CD14-positive monocyte (primary cell): ENCODE data around the gene THOC5. TPM values are rescaled to one million over a fixed set of nuclear protein-coding genes. Genes with fewer than 3 reads are reported as not detected.
"Not testable (repeated sequence)": the region's sequence is repeated elsewhere in the genome, so short reads cannot be mapped to it uniquely, and the experiment has no call there.

ENCODE experiments used
- DNase-seq, 3 donors: peaks; one replicate each; pipeline ENCODE4 v3.0.0-alpha.2; 2011 to 2022
- H2AFZ ChIP-seq: 2 replicates; pipeline ENCODE4 v1.6.0; 2012; ENCODE audit warnings: mild to moderate bottlenecking, low read depth, low read length, inconsistent platforms; ENCODE audit not compliant: insufficient read depth, poor library complexity, severe bottlenecking
- H3K27ac ChIP-seq, 2 donors: 1 replicate in 1 of 2; 2 replicates in 1 of 2; pipeline ENCODE4 v1.5.1; 2012 to 2013; ENCODE audit warnings: low read length in 2 of 2, control low read depth in 1 of 2, inconsistent platforms in 1 of 2, low read depth in 1 of 2, mild to moderate bottlenecking in 1 of 2
- H3K27me3 ChIP-seq, 2 donors: one replicate each; pipeline versions ENCODE4 v1.6.0 to v1.6.1; 2011 to 2013; ENCODE audit warnings: low read length in 2 of 2; ENCODE audit not compliant: control insufficient read depth in 2 of 2, insufficient read depth in 2 of 2
- H3K36me3 ChIP-seq, 2 donors: replicated peaks in 1 of 2; 1 replicate in 1 of 2; 2 replicates in 1 of 2; pipeline versions ENCODE4 v1.5.1 to v1.6.1; 2012 to 2013; ENCODE audit warnings: low read length in 2 of 2, control low read depth in 1 of 2, inconsistent platforms in 1 of 2, mild to moderate bottlenecking in 1 of 2; ENCODE audit not compliant: insufficient read depth in 2 of 2, control insufficient read depth in 1 of 2
- H3K4me1 ChIP-seq, 2 donors: 1 replicate in 1 of 2; 2 replicates in 1 of 2; pipeline versions ENCODE4 v1.5.1 to v1.6.1; 2012 to 2013; ENCODE audit warnings: low read length in 2 of 2, control low read depth in 1 of 2, inconsistent platforms in 1 of 2, mild to moderate bottlenecking in 1 of 2, moderate library complexity in 1 of 2; ENCODE audit not compliant: insufficient read depth in 2 of 2, control insufficient read depth in 1 of 2
- H3K4me2 ChIP-seq: replicated peaks from 2 replicates; pipeline ENCODE3; 2012; ENCODE audit warnings: low read length, moderate library complexity, mild to moderate bottlenecking; ENCODE audit not compliant: poor library complexity, severe bottlenecking; ENCODE audit errors: extremely low read depth
- H3K4me3 ChIP-seq, 3 experiments: fragments of 200-600 bp in 1 of 3; sonication (generic) in 1 of 3; replicated peaks in 1 of 3; 1 replicate in 2 of 3; 2 replicates in 1 of 3; pipeline ENCODE4 v1.5.1; 2011 to 2013; ENCODE audit warnings: low read length in 3 of 3, mild to moderate bottlenecking in 3 of 3, control low read depth in 2 of 3, low read depth in 2 of 3, inconsistent platforms in 1 of 3, moderate library complexity in 1 of 3
- H3K79me2 ChIP-seq: 2 replicates; pipeline ENCODE4 v1.6.0; 2012; ENCODE audit warnings: mild to moderate bottlenecking, control low read depth, inconsistent platforms, low read length, moderate library complexity; ENCODE audit not compliant: insufficient read depth
- H3K9ac ChIP-seq: 2 replicates; pipeline ENCODE4 v1.6.0; 2017; ENCODE audit warnings: low read length, mild to moderate bottlenecking; ENCODE audit not compliant: insufficient read depth, poor library complexity, severe bottlenecking
- H3K9me3 ChIP-seq, 2 donors: replicated peaks in 1 of 2; 1 replicate in 1 of 2; 2 replicates in 1 of 2; pipeline versions ENCODE4 v1.5.1 to v1.6.1; 2012 to 2013; ENCODE audit warnings: low read length in 2 of 2, control low read depth in 1 of 2; ENCODE audit not compliant: control insufficient read depth in 1 of 2, insufficient read depth in 1 of 2
- H4K20me1 ChIP-seq: 2 replicates; pipeline ENCODE4 v1.6.0; 2012; ENCODE audit warnings: mild to moderate bottlenecking, low read length, control low read depth, moderate library complexity; ENCODE audit not compliant: insufficient read depth
- H3K27ac Mint-ChIP-seq, 7 donors: one replicate each; pipeline ENCODE4 v1.8.0; 2020; ENCODE audit warnings: mild to moderate bottlenecking in 7 of 7, mixed read lengths in 7 of 7, moderate library complexity in 6 of 7, inconsistent platforms in 2 of 7
- H3K27me3 Mint-ChIP-seq, 3 donors: one replicate each; pipeline ENCODE4 v1.8.0; 2021 to 2022; ENCODE audit warnings: low read depth in 3 of 3, mild to moderate bottlenecking in 3 of 3, mixed read lengths in 3 of 3, moderate library complexity in 3 of 3, inconsistent platforms in 1 of 3
- H3K36me3 Mint-ChIP-seq, 2 donors: one replicate each; pipeline ENCODE4 v1.8.0; 2020; ENCODE audit warnings: mixed read lengths in 2 of 2, inconsistent platforms in 1 of 2, mild to moderate bottlenecking in 1 of 2
- H3K4me1 Mint-ChIP-seq: one replicate; pipeline ENCODE4 v1.8.0; 2020; ENCODE audit warnings: mild to moderate bottlenecking, mixed read lengths
- H3K4me3 Mint-ChIP-seq, 2 donors: one replicate each; pipeline ENCODE4 v1.8.0; 2020; ENCODE audit warnings: mild to moderate bottlenecking in 2 of 2, mixed read lengths in 2 of 2, moderate library complexity in 1 of 2
- H3K9me3 Mint-ChIP-seq, 7 donors: one replicate each; pipeline ENCODE4 v1.8.0; 2020 to 2022; ENCODE audit warnings: mixed read lengths in 7 of 7, mild to moderate bottlenecking in 6 of 7, moderate library complexity in 6 of 7, inconsistent platforms in 2 of 7
- WGBS: methylation state at CpG from one replicate; pipeline ENCODE4 v1.1.5; 2013; ENCODE audit warnings: missing lambda C conversion rate; ENCODE audit not compliant: insufficient coverage; 5-methylcytosine and 5-hydroxymethylcytosine counted together
- intact Hi-C, 2 donors: fragments of 100-400 bp; cut with micrococcal nuclease; formaldehyde crosslinking; loops; one replicate each; pipeline versions ENCODE4 v1.15.0 to v1.15.1; 2023
- polyA plus RNA-seq, 3 donors: library from polyadenylated mRNA; depleted of rRNA in 1 of 3; unstranded in 2 of 3; stranded (reverse) in 1 of 3; fragments of 300-500 nt in 2 of 3; fragments of >200 nt in 1 of 3; fragmentation: Illumina TruSeq in 2 of 3; gene quantifications; 1 replicate in 2 of 3; 2 replicates in 1 of 3; pipeline ENCODE4 v1.2.3, GENCODE V29; 2012 to 2021
- TF ChIP-seq, protein P1 (sequence below): fragments of 200-600 bp; IDR thresholded peaks from one replicate; pipeline ENCODE4 v1.8.0; 2022; ENCODE audit warnings: antibody characterized with exemption, mild to moderate bottlenecking

THOC5 gene
- polyA plus RNA-seq, 3 donors, result 19.6 to 29.9 (median 28.2) TPM

- no peak for DNase-seq
- H3K79me2 ChIP-seq, result no peaks in the 10 kb centered on the region
- H4K20me1 ChIP-seq, result no peaks in the 10 kb centered on the region
- 97% methylated on average over 6 of the region's 6 CpGs for WGBS
- H3K4me3 Mint-ChIP-seq, result no peak overlapping the region
- no peaks in the 10 kb centered on the region for H3K27me3 ChIP-seq
- H3K4me1 Mint-ChIP-seq, result peaks cover 4% of the 10 kb centered on the region
- H3K36me3 ChIP-seq, result peaks cover 5 to 23% of the 10 kb centered on the region in 2 donors
- no peak overlapping the region for H3K27ac ChIP-seq
- TF ChIP-seq, protein P1, sequence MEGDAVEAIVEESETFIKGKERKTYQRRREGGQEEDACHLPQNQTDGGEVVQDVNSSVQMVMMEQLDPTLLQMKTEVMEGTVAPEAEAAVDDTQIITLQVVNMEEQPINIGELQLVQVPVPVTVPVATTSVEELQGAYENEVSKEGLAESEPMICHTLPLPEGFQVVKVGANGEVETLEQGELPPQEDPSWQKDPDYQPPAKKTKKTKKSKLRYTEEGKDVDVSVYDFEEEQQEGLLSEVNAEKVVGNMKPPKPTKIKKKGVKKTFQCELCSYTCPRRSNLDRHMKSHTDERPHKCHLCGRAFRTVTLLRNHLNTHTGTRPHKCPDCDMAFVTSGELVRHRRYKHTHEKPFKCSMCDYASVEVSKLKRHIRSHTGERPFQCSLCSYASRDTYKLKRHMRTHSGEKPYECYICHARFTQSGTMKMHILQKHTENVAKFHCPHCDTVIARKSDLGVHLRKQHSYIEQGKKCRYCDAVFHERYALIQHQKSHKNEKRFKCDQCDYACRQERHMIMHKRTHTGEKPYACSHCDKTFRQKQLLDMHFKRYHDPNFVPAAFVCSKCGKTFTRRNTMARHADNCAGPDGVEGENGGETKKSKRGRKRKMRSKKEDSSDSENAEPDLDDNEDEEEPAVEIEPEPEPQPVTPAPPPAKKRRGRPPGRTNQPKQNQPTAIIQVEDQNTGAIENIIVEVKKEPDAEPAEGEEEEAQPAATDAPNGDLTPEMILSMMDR, result no peak
- no peak overlapping the region for H3K27ac Mint-ChIP-seq
- H3K9me3 Mint-ChIP-seq, result peaks cover 0 to 4% (median 0%) of the 10 kb centered on the region in 7 donors
- H3K9ac ChIP-seq, result no peak overlapping the region
- peaks cover 6% of the 10 kb centered on the region in 2 donors for H3K4me1 ChIP-seq
- H3K9me3 ChIP-seq, result no peaks in the 10 kb centered on the region
- no peak overlapping the region for H3K4me3 ChIP-seq
- peaks cover 22 to 36% of the 10 kb centered on the region in 2 donors for H3K36me3 Mint-ChIP-seq
- intact Hi-C loops, result no loop called here
- H3K4me2 ChIP-seq, result no peak overlapping the region
- H2AFZ ChIP-seq, result no peak overlapping the region
- no peaks in the 10 kb centered on the region for H3K27me3 Mint-ChIP-seq
These were observed 5.5 kb upstream of the THOC5 start for GRCh38 chr22:29559030-29559429.

GRCh38 chr22:29555065-29555644, 1.6 kb upstream of the THOC5 start:
- no peaks in the 10 kb centered on the region for H3K27me3 ChIP-seq
- H3K9me3 Mint-ChIP-seq, result peaks cover 0 to 1% (median 0%) of the 10 kb centered on the region in 7 donors

GRCh38 chr22:29552357-29552756, 1.2 kb downstream of the THOC5 start:
- DNase-seq, H4K20me1 ChIP-seq, H3K27ac ChIP-seq, H3K4me3 Mint-ChIP-seq, H3K27me3 ChIP-seq, H3K9me3 Mint-ChIP-seq, H3K9me3 ChIP-seq, H3K4me2 ChIP-seq, H3K27me3 Mint-ChIP-seq, intact Hi-C loops, H3K4me3 ChIP-seq, H3K9ac ChIP-seq, H2AFZ ChIP-seq: not testable (repeated sequence)
- H3K4me1 Mint-ChIP-seq, result peaks cover 15% of the 10 kb centered on the region
- H3K36me3 Mint-ChIP-seq, result peaks cover 27 to 31% of the 10 kb centered on the region in 2 donors
- H3K27ac Mint-ChIP-seq, result peak overlapping the region in 2 of 7 donors; percentile 19 to 77
- 89% methylated on average over 12 of the region's 33 CpGs for WGBS
- peaks cover 16 to 31% of the 10 kb centered on the region in 2 donors for H3K36me3 ChIP-seq
- peaks cover 9 to 13% of the 10 kb centered on the region in 2 donors for H3K4me1 ChIP-seq
- H3K79me2 ChIP-seq, result peaks cover 13% of the 10 kb centered on the region

More at GRCh38 chr22:29555065-29555644, 1.6 kb upstream of the THOC5 start:
- no peak overlapping the region for H3K4me2 ChIP-seq
- no CpG with 5 or more reads among the region's 4 CpGs for WGBS
- H3K9me3 ChIP-seq, result no peaks in the 10 kb centered on the region
- peak overlapping the region in 2 of 7 donors; percentile 42 to 43 for H3K27ac Mint-ChIP-seq
- peaks cover 15% of the 10 kb centered on the region for H3K4me1 Mint-ChIP-seq
- intact Hi-C loops, result no loop called here
- no peak overlapping the region for H3K9ac ChIP-seq
- H3K4me3 Mint-ChIP-seq, result peak overlapping the region in 1 of 2 donors; percentile 14
- peaks cover 22 to 23% of the 10 kb centered on the region in 2 donors for H3K36me3 Mint-ChIP-seq
- peaks cover 0 to 11% of the 10 kb centered on the region in 2 donors for H3K36me3 ChIP-seq
- H3K79me2 ChIP-seq, result peaks cover 8% of the 10 kb centered on the region
- H3K27me3 Mint-ChIP-seq, result no peaks in the 10 kb centered on the region
- H3K4me1 ChIP-seq, result peaks cover 9 to 13% of the 10 kb centered on the region in 2 donors
- H3K27ac ChIP-seq, result no peak overlapping the region
- TF ChIP-seq, protein P1, result no peak
- H2AFZ ChIP-seq, result peak overlapping the region; percentile 17
- DNase-seq, result no peak
- no peaks in the 10 kb centered on the region for H4K20me1 ChIP-seq
- no peak overlapping the region for H3K4me3 ChIP-seq
